Measurements from ENCODE around the gene TMTC2. TPM values are rescaled to one million over a fixed set of nuclear protein-coding genes. Genes with fewer than 3 reads are reported as not detected.

Gene TMTC2
- total and polyA plus RNA-seq, 2 experiments from 2014 or later: 0.36 to 5.6 TPM

GRCh38 chr12:82694970-82695369 lies 8.3 kb downstream of the TMTC2 start:
- TF ChIP-seq EZH2phosphoT487 (IDR thresholded peaks at IDR 0.05; ENCODE audit: insufficient read depth, low read depth) (no peak), EZH2 (IDR thresholded peaks at IDR 0.05; ENCODE audit: insufficient read depth, poor library complexity, severe bottlenecking) (no peak)
- Histone ChIP-seq H3K27ac (no peak overlapping the region), H3K9ac (no peak overlapping the region), H3K9me3 (ENCODE audit: low read depth) (no peaks in the 10 kb centered on the region), H3K27me3 (replicated peaks; ENCODE audit: insufficient read depth) (no peaks in the 10 kb centered on the region), H3K9me2 (ENCODE audit: insufficient read depth) (no peaks in the 10 kb centered on the region), H3K4me2 (ENCODE audit: unreplicated experiment) (peak overlapping the region; percentile 22), H3K4me3 (no peak overlapping the region), H2AFZ (0 out of 2 replicates have a peak overlapping the region, but pooled peaks have one; percentile 6), H3F3A (ENCODE audit: insufficient read depth) (peaks cover 19% of the 10 kb centered on the region; the same call in 1 of the 2 replicates), H3K79me2 (ENCODE audit: insufficient read depth) (no peaks in the 10 kb centered on the region), H3K36me3 (ENCODE audit: low read depth) (no peaks in the 10 kb centered on the region), H4K20me1 (ENCODE audit: insufficient read depth) (no peaks in the 10 kb centered on the region), H3K4me1 (ENCODE audit: insufficient read depth) (peaks cover 25% of the 10 kb centered on the region)
- peak; percentile 35 for DNase-seq
- in situ Hi-C loops (cut with MboI): loop anchor here (25.0 kb wide), 2 partner anchors 1692 to 1792 kb away; no protein-coding TSS in a partner anchor
- 30 to 37% methylated on average over 2 of the region's 2 CpGs for WGBS, 2 experiments (ENCODE audit: low coverage in 1 of 2, low lambda C conversion rate in 2 of 2, missing lambda C conversion rate in 2 of 2)

GRCh38 chr12:82695531-82695930 lies 8.8 kb downstream of the TMTC2 start:
- Histone ChIP-seq H3K9me2 (ENCODE audit: insufficient read depth) (no peaks in the 10 kb centered on the region), H3K4me3 (no peak overlapping the region), H4K20me1 (ENCODE audit: insufficient read depth) (no peaks in the 10 kb centered on the region), H3F3A (ENCODE audit: insufficient read depth) (peaks cover 19% of the 10 kb centered on the region; the same call in 1 of the 2 replicates), H3K4me2 (ENCODE audit: unreplicated experiment) (no peak overlapping the region), H3K4me1 (ENCODE audit: insufficient read depth) (peaks cover 25% of the 10 kb centered on the region), H2AFZ (0 out of 2 replicates have a peak overlapping the region, but pooled peaks have one; percentile 6), H3K9ac (no peak overlapping the region), H3K27me3 (replicated peaks; ENCODE audit: insufficient read depth) (no peaks in the 10 kb centered on the region), H3K36me3 (ENCODE audit: low read depth) (no peaks in the 10 kb centered on the region), H3K79me2 (ENCODE audit: insufficient read depth) (no peaks in the 10 kb centered on the region), H3K27ac (no peak overlapping the region), H3K9me3 (ENCODE audit: low read depth) (no peaks in the 10 kb centered on the region)
- DNase-seq: peak; percentile 4
- in situ Hi-C loops (cut with MboI): loop anchor here (25.0 kb wide), 2 partner anchors 1692 to 1792 kb away; no protein-coding TSS in a partner anchor
- WGBS, 2 experiments (ENCODE audit: low coverage in 1 of 2, low lambda C conversion rate in 2 of 2, missing lambda C conversion rate in 2 of 2): 94 to 96% methylated on average over 2 of the region's 2 CpGs
- TF ChIP-seq EZH2phosphoT487 (IDR thresholded peaks at IDR 0.05; ENCODE audit: insufficient read depth, low read depth) (no peak), EZH2 (IDR thresholded peaks at IDR 0.05; ENCODE audit: insufficient read depth, poor library complexity, severe bottlenecking) (no peak)

- no peaks in the 10 kb centered on the region for H3K36me3 ChIP-seq (ENCODE audit: low read depth)
- H3K4me2 ChIP-seq (ENCODE audit: unreplicated experiment): no peak overlapping the region
- H3K4me3 ChIP-seq: no peak overlapping the region
- peaks cover 19% of the 10 kb centered on the region; the same call in 1 of the 2 replicates for H3F3A ChIP-seq (ENCODE audit: insufficient read depth)
- no peaks in the 10 kb centered on the region for H3K27me3 ChIP-seq (replicated peaks; ENCODE audit: insufficient read depth)
- H3K9me3 ChIP-seq (ENCODE audit: low read depth): no peaks in the 10 kb centered on the region
- TF ChIP-seq EZH2 (IDR thresholded peaks at IDR 0.05; ENCODE audit: insufficient read depth, poor library complexity, severe bottlenecking) (no peak), EZH2phosphoT487 (IDR thresholded peaks at IDR 0.05; ENCODE audit: insufficient read depth, low read depth) (no peak)
- H3K27ac ChIP-seq: no peak overlapping the region
- no peaks in the 10 kb centered on the region for H4K20me1 ChIP-seq (ENCODE audit: insufficient read depth)
- H3K4me1 ChIP-seq (ENCODE audit: insufficient read depth): peaks cover 25% of the 10 kb centered on the region
- no peaks in the 10 kb centered on the region for H3K9me2 ChIP-seq (ENCODE audit: insufficient read depth)
- no peak overlapping the region for H3K9ac ChIP-seq
- in situ Hi-C loops (cut with MboI): loop anchor here (25.0 kb wide), 2 partner anchors 1691 to 1791 kb away; no protein-coding TSS in a partner anchor
- DNase-seq: no peak
- H2AFZ ChIP-seq: no peak overlapping the region
- no peaks in the 10 kb centered on the region for H3K79me2 ChIP-seq (ENCODE audit: insufficient read depth)
Measured at GRCh38 chr12:82696543-82696942, 9.8 kb downstream of the TMTC2 start.

GRCh38 chr12:82698708-82699564 lies 12.2 kb downstream of the TMTC2 start:
- H4K20me1 ChIP-seq (ENCODE audit: insufficient read depth): no peaks in the 10 kb centered on the region
- no peak overlapping the region for H2AFZ ChIP-seq
- H3K4me3 ChIP-seq: no peak overlapping the region
- peaks cover 19% of the 10 kb centered on the region; the same call in 1 of the 2 replicates for H3F3A ChIP-seq (ENCODE audit: insufficient read depth)
- peaks cover 25% of the 10 kb centered on the region for H3K4me1 ChIP-seq (ENCODE audit: insufficient read depth)
- H3K36me3 ChIP-seq (ENCODE audit: low read depth): no peaks in the 10 kb centered on the region
- no peak for DNase-seq
- H3K27ac ChIP-seq: no peak overlapping the region
- H3K79me2 ChIP-seq (ENCODE audit: insufficient read depth): no peaks in the 10 kb centered on the region
- in situ Hi-C loops (cut with MboI): loop anchor here (25.0 kb wide), 2 partner anchors 1688 to 1788 kb away; no protein-coding TSS in a partner anchor
- H3K9me2 ChIP-seq (ENCODE audit: insufficient read depth): no peaks in the 10 kb centered on the region
- H3K9me3 ChIP-seq (ENCODE audit: low read depth): no peaks in the 10 kb centered on the region
- H3K4me2 ChIP-seq (ENCODE audit: unreplicated experiment): no peak overlapping the region
- no peak for TF ChIP-seq EZH2phosphoT487 (IDR thresholded peaks at IDR 0.05; ENCODE audit: insufficient read depth, low read depth)
- no peak for TF ChIP-seq EZH2 (IDR thresholded peaks at IDR 0.05; ENCODE audit: insufficient read depth, poor library complexity, severe bottlenecking)
- WGBS, 2 experiments (ENCODE audit: low coverage in 1 of 2, low lambda C conversion rate in 2 of 2, missing lambda C conversion rate in 2 of 2): 91 to 93% methylated on average over 12 of the region's 12 CpGs
- H3K27me3 ChIP-seq (replicated peaks; ENCODE audit: insufficient read depth): no peaks in the 10 kb centered on the region
- no peak overlapping the region for H3K9ac ChIP-seq

Data from GM23248 (cell line).